Measurements from ENCODE around the gene F5. TPM values are rescaled to one million over a fixed set of nuclear protein-coding genes. Genes with fewer than 3 reads are reported as not detected.

Gene F5
- total and polyA plus RNA-seq, 10 donors = 1.7 to 34.5 (median 7.4) TPM

DNA sequence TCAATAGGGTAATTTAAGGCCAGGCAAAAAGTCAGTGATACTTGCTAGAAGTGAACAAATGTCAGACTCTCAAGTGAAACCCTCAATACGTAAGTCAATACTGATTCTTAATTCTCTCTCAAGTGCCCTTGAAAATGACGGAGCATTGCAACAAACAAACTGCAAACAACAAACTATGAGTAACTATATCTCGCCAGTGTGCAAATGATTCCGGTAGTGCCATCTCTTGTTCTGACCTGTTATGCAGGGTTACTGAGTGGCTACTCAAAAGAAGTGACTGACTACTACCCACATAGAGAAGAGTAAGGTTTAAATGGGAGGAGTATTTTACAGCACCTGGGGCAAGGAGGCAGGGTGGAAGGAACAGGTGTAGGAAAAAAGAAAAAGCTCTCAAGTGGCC is 102.2 kb downstream of the F5 start:
- Histone ChIP-seq H3K9me3 (no peaks in the 10 kb centered on the region), H3K27me3 (replicated peaks in 1 of 7) (no peaks in the 10 kb centered on the region), H3K4me3 (no peak overlapping the region), H3K27ac (no peak overlapping the region), H3K4me1 (peaks cover 13 to 40% (median 25%) of the 10 kb centered on the region in 6 donors), H3K36me3 (no peaks in the 10 kb centered on the region)
- WGBS, 5 donors = 84 to 97% (median 91%) methylated on average over 4 of the region's 4 CpGs
- intact Hi-C loops (cut with DNase I; ENCODE audit: low total_unique reads) = no loop called here
- no peak for TF ChIP-seq POLR2AphosphoS5 (IDR thresholded peaks at IDR 0.05)
- TF ChIP-seq POLR2A (IDR thresholded peaks at IDR 0.05) = no peak
- TF ChIP-seq, protein P1, sequence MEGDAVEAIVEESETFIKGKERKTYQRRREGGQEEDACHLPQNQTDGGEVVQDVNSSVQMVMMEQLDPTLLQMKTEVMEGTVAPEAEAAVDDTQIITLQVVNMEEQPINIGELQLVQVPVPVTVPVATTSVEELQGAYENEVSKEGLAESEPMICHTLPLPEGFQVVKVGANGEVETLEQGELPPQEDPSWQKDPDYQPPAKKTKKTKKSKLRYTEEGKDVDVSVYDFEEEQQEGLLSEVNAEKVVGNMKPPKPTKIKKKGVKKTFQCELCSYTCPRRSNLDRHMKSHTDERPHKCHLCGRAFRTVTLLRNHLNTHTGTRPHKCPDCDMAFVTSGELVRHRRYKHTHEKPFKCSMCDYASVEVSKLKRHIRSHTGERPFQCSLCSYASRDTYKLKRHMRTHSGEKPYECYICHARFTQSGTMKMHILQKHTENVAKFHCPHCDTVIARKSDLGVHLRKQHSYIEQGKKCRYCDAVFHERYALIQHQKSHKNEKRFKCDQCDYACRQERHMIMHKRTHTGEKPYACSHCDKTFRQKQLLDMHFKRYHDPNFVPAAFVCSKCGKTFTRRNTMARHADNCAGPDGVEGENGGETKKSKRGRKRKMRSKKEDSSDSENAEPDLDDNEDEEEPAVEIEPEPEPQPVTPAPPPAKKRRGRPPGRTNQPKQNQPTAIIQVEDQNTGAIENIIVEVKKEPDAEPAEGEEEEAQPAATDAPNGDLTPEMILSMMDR (IDR thresholded peaks at IDR 0.05 in 8 of 11, conservative IDR thresholded peaks at IDR 0.05 in 3 of 11) = no peak
- no peak for DNase-seq

DNA sequence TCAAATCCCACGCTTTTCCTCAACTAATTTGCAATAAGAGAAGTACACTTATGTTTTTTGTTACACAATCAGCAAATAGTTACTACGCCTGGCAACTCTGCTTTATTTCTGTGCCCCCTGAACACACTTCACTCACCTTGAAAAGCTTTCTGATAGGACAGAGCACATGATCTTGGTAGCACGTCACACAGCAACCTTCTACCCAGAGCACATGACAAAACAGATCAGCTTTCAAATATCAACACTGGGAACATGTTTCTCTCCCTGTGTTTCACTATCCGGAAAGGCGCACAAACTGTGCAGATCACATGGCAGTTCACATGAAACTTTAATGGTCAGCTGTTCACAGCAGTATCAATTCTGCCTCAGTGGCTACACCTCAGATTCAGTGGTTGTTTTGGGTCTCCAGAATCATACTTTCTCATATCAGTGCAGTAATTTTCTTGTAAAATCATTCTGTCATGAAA is 102.7 kb downstream of the F5 start:
- H3K9me3 ChIP-seq = no peaks in the 10 kb centered on the region
- DNase-seq = no peak
- H3K27me3 ChIP-seq (replicated peaks in 1 of 7) = no peaks in the 10 kb centered on the region
- intact Hi-C loops (cut with DNase I; ENCODE audit: low total_unique reads) = no loop called here
- 57 to 89% (median 84%) methylated on average over 5 of the region's 5 CpGs for WGBS, 5 donors
- no peak for TF ChIP-seq POLR2AphosphoS5 (IDR thresholded peaks at IDR 0.05)
- TF ChIP-seq, protein P1 (IDR thresholded peaks at IDR 0.05 in 8 of 11, conservative IDR thresholded peaks at IDR 0.05 in 3 of 11) = no peak
- TF ChIP-seq POLR2A (IDR thresholded peaks at IDR 0.05) = no peak
- no peak overlapping the region for H3K27ac ChIP-seq
- H3K36me3 ChIP-seq = no peaks in the 10 kb centered on the region
- no peak overlapping the region for H3K4me3 ChIP-seq
- peaks cover 13 to 40% (median 25%) of the 10 kb centered on the region in 6 donors for H3K4me1 ChIP-seq

DNA sequence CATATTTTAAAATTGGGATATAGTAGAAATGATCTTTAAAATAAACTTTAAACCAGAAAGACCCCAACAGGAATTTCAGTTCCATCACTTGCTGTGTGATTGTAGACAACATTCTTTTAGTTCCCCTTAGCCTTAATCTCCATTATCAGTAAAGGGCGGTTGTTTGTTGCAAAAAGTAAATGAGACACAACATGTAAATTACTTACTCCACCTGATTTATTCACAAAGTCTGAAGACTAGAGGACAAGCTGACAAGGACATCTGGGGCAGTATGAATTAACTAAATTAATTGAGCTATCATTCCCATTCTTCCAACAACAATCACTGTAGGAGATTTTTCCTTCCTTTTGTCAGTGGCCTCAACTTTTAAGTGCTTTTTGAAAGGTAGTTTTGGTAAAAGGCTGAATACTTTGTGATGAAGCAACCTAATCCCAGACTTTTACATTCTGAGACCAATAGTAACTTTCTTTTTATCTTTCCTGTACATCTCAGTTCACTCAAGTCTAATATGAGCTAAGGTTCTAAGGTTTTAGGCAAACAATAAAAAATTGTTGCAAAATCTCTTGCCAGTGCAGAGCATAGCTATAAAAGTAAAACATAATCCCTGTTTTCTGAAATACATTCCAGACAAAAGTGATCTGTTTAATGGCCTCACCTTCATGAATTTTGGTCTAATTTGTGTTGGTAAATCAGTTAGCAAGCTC is 106.8 kb downstream of the F5 start:
- no peak overlapping the region for H3K27ac ChIP-seq
- DNase-seq = no peak
- no peaks in the 10 kb centered on the region for H3K9me3 ChIP-seq
- H3K36me3 ChIP-seq = peaks cover 0 to 21% (median 0%) of the 10 kb centered on the region in 6 donors
- H3K4me1 ChIP-seq = peaks cover 2 to 16% (median 9%) of the 10 kb centered on the region in 6 donors
- TF ChIP-seq, protein P1 (IDR thresholded peaks at IDR 0.05 in 8 of 11, conservative IDR thresholded peaks at IDR 0.05 in 3 of 11) = no peak
- no peak for TF ChIP-seq POLR2AphosphoS5 (IDR thresholded peaks at IDR 0.05)
- no peak for TF ChIP-seq POLR2A (IDR thresholded peaks at IDR 0.05)
- H3K27me3 ChIP-seq (replicated peaks in 1 of 7) = no peaks in the 10 kb centered on the region
- H3K4me3 ChIP-seq = no peak overlapping the region
- WGBS, 5 donors = 82 to 96% (median 84%) methylated on average over 1 of the region's 1 CpG
- intact Hi-C loops (cut with DNase I; ENCODE audit: low total_unique reads) = loop anchor here (5.0 kb wide), 1 partner anchor 102 kb away; no protein-coding TSS in a partner anchor

DNA sequence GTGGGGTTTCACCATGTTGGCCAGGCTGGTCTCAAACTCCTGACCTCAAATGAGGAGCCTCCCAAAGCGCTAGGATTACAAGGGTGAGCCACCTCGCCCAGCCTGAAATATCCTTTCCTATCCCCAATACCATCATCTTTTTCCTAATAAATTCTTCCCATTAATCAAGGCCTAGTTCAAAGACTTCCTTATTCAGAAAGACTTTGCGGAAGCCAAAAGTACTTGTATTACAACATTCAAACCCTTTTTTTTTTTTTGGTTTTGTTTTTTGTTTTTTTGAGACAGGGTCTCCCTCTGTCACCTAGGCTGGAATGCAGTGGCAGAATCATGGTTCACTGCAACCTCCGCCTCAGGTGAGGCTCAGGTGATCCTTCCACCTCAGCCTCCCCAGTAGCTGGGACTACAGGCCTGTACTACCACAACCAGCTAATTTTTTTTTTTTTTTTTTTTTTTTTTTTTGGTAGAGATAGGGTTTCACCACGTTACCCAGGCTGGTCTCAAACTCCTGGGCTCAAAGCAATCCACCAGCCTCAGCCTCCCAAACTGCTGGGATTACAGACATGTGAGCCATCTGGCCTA is 108.1 kb downstream of the F5 start:
- DNase-seq = no peak
- intact Hi-C loops (cut with DNase I; ENCODE audit: low total_unique reads) = loop anchor here (5.0 kb wide), 1 partner anchor 101 kb away; no protein-coding TSS in a partner anchor
- peaks cover 0 to 3% (median 0%) of the 10 kb centered on the region in 6 donors for H3K4me1 ChIP-seq
- no peaks in the 10 kb centered on the region for H3K9me3 ChIP-seq
- WGBS, 5 donors = 73 to 94% (median 85%) methylated on average over 5 of the region's 5 CpGs
- no peaks in the 10 kb centered on the region for H3K27me3 ChIP-seq (replicated peaks in 1 of 7)
- no peak overlapping the region for H3K4me3 ChIP-seq
- TF ChIP-seq POLR2A (IDR thresholded peaks at IDR 0.05) = no peak
- TF ChIP-seq, protein P1 (IDR thresholded peaks at IDR 0.05 in 8 of 11, conservative IDR thresholded peaks at IDR 0.05 in 3 of 11) = no peak
- TF ChIP-seq POLR2AphosphoS5 (IDR thresholded peaks at IDR 0.05) = no peak
- H3K36me3 ChIP-seq = peaks cover 0 to 21% (median 0%) of the 10 kb centered on the region in 6 donors
- H3K27ac ChIP-seq = peak overlapping the region in 2 of 8 donors; percentile 24 to 64

Measured in spleen (tissue), 11 donors.